Parathyroid adenoma (tissue), 2 donors: ENCODE data around the gene FADD.

Source experiments
- H2AFZ ChIP-seq: fragments of 300-600 bp; sonication (generic); one replicate; pipeline ENCODE4 v1.7.0; 2017; ENCODE audit warnings: antibody characterized with exemption, mild to moderate bottlenecking
- H3K27ac ChIP-seq: fragments of 300-600 bp; sonication (generic); one replicate; pipeline ENCODE4 v1.7.0; 2017
- H3K27me3 ChIP-seq: fragments of 300-600 bp; sonication (generic); one replicate; pipeline ENCODE4 v1.7.0; 2017; ENCODE audit warnings: low read length; ENCODE audit not compliant: control insufficient read depth, insufficient read depth
- H3K36me3 ChIP-seq: fragments of 300-600 bp; sonication (generic); one replicate; pipeline ENCODE4 v1.7.0; 2017; ENCODE audit warnings: low read length; ENCODE audit not compliant: control insufficient read depth, insufficient read depth
- H3K4me1 ChIP-seq: fragments of 300-600 bp; sonication (generic); one replicate; pipeline ENCODE4 v1.7.0; 2017; ENCODE audit warnings: control low read depth
- H3K4me2 ChIP-seq: fragments of 300-600 bp; sonication (generic); one replicate; pipeline ENCODE4 v1.7.0; 2017; ENCODE audit warnings: low read length
- H3K4me3 ChIP-seq: fragments of 300-600 bp; sonication (generic); one replicate; pipeline ENCODE4 v1.7.0; 2017; ENCODE audit warnings: low read depth, low read length
- H3K79me2 ChIP-seq: fragments of 300-600 bp; sonication (generic); one replicate; pipeline ENCODE4 v1.7.0; 2017; ENCODE audit warnings: control low read depth
- H3K9ac ChIP-seq: fragments of 300-600 bp; sonication (generic); one replicate; pipeline ENCODE4 v1.7.0; 2017; ENCODE audit warnings: mild to moderate bottlenecking
- H3K9me3 ChIP-seq: fragments of 300-600 bp; sonication (generic); one replicate; pipeline ENCODE4 v1.7.0; 2017; ENCODE audit warnings: low read length; ENCODE audit not compliant: control insufficient read depth
- CTCF ChIP-seq: fragments of 300-600 bp; sonication (generic); IDR thresholded peaks from one replicate; pipeline ENCODE4 v1.7.0; 2017; ENCODE audit warnings: antibody characterized with exemption, mild to moderate bottlenecking
- donor health status: primary hyperparathyroidism.

The FADD gene

DNA sequence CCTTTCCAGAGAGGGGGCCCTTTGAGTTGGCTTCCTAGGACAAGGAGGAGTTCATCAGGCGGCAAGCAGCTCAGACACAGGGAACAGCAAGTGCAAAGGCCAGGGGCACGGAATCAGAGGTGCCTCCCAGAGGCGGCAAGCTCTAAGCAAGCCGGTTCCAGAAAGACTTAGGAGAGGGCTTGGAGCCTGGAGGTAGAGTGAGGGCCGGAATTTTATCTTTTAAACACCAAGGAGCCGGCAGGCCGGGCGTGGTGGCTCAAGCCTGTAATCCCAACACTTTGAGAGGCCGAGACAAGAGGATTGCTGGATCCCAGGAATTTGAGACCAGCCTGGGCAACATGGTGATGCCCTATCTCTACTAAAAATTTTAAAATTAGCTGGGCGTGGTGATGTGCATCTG lies 26.6 kb downstream of the FADD start:
- H3K4me1 ChIP-seq, result no peaks in the 10 kb centered on the region
- H3K9me3 ChIP-seq, result no peaks in the 10 kb centered on the region
- H3K27ac ChIP-seq, result no peak overlapping the region
- H3K79me2 ChIP-seq, result no peaks in the 10 kb centered on the region
- H3K27me3 ChIP-seq, result no peaks in the 10 kb centered on the region
- no peaks in the 10 kb centered on the region for H3K36me3 ChIP-seq
- no peak for TF ChIP-seq CTCF
- H3K9ac ChIP-seq, result no peak overlapping the region
- no peak overlapping the region for H3K4me2 ChIP-seq
- H2AFZ ChIP-seq, result no peak overlapping the region
- no peak overlapping the region for H3K4me3 ChIP-seq

- Histone ChIP-seq H3K4me2 (no peak overlapping the region), H3K9me3 (no peaks in the 10 kb centered on the region), H3K9ac (no peak overlapping the region), H3K27ac (no peak overlapping the region), H3K4me3 (no peak overlapping the region), H3K79me2 (no peaks in the 10 kb centered on the region), H2AFZ (no peak overlapping the region), H3K36me3 (no peaks in the 10 kb centered on the region), H3K4me1 (no peaks in the 10 kb centered on the region), H3K27me3 (no peaks in the 10 kb centered on the region)
- TF ChIP-seq CTCF, result no peak
These were observed 27.2 kb downstream of the FADD start for GRCh38 chr11:70230151-70230839.

DNA sequence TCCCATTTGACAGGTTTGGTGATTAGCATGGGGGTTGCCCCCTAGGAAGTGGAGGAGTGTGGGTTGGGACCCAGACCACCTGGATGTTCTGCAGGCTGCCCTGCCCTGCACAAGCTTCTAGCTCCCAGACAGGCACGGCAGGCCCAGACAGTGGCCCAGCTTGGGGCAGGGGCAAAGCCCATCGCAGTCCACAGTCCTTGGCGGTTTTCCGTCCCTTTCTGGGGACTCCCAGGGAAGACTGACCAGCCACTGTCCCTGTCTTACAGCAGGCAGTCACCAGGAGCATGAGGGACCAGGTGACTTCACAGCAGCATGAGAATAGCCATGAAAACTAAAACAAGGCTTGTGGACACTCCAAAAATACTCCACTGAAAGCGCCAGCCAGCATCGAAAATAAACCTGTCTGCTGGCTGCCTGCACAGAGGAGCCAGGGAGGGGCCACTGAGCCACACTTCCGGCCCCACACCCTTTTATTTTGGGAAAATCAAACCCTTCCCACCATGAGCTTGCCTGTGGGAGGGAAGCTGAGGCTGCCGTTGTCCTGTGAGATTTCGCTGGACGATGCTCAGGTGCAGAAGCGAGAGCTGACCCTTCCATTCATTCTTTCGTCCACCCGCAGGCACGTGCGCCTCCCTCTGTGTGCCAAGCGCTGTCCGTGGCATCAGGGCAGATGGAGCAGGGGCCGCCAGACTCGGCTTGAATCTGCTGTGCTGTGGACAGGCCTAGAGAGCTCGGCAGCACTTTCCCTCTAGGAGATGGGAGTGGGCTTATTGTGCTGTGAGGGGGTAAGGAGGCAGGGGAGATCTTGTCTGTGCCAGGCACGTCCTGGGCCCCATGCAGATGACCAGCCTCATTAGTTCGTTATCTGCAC lies 28.0 kb downstream of the FADD start:
- H3K36me3 ChIP-seq, result no peaks in the 10 kb centered on the region
- no peak overlapping the region for H3K4me3 ChIP-seq
- H3K27ac ChIP-seq, result no peak overlapping the region
- TF ChIP-seq CTCF, result no peak
- H3K4me2 ChIP-seq, result no peak overlapping the region
- no peaks in the 10 kb centered on the region for H3K4me1 ChIP-seq
- no peak overlapping the region for H2AFZ ChIP-seq
- H3K79me2 ChIP-seq, result no peaks in the 10 kb centered on the region
- no peak overlapping the region for H3K9ac ChIP-seq
- H3K9me3 ChIP-seq, result no peaks in the 10 kb centered on the region
- no peaks in the 10 kb centered on the region for H3K27me3 ChIP-seq

DNA sequence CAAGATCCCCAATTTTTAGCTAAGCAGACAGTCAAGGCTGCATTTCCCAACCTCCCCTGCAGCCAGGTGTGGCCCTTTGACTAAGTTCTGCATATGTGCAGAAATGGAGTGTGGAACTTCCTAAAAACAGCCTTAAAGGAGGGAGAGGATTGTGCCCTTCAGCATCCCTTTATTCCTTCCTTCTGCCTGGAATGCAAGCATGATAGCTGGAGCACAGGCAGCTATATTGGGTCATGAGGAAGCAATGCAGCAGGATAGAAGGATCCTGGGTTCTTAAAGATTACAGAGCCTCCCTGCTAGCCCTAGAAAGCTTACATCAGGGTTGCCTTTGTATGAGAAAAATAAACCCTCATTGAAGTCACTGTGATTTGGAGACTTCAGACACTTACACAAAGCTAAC lies 29.9 kb downstream of the FADD start:
- no peak overlapping the region for H2AFZ ChIP-seq
- H3K4me1 ChIP-seq, result no peaks in the 10 kb centered on the region
- H3K4me3 ChIP-seq, result no peak overlapping the region
- H3K4me2 ChIP-seq, result no peak overlapping the region
- H3K27ac ChIP-seq, result no peak overlapping the region
- no peaks in the 10 kb centered on the region for H3K9me3 ChIP-seq
- no peaks in the 10 kb centered on the region for H3K36me3 ChIP-seq
- H3K9ac ChIP-seq, result no peak overlapping the region
- no peak for TF ChIP-seq CTCF
- no peaks in the 10 kb centered on the region for H3K27me3 ChIP-seq
- H3K79me2 ChIP-seq, result no peaks in the 10 kb centered on the region
